Endothelial cell of umbilical vein (primary cell): Measurements from ENCODE around the gene SAFB.

Experiments
- CTCF ChIP-seq, 2 donors: IDR thresholded peaks; 1 replicate in 1 of 2; 2 replicates in 1 of 2; pipeline ENCODE4 v1.5.1; 2011; ENCODE audit warnings: low read length in 2 of 2, mild to moderate bottlenecking in 2 of 2, moderate library complexity in 2 of 2, control low read depth in 1 of 2, inconsistent platforms in 1 of 2, low read depth in 1 of 2; ENCODE audit not compliant: insufficient read depth in 1 of 2; ENCODE audit errors: extremely low read depth in 1 of 2
- EZH2 ChIP-seq: IDR thresholded peaks from 2 replicates; pipeline ENCODE4 v1.6.1; 2012; ENCODE audit warnings: borderline replicate concordance, low read depth, mild to moderate bottlenecking, moderate library complexity, low read length, inconsistent platforms; ENCODE audit not compliant: severe bottlenecking
- FOS ChIP-seq: IDR thresholded peaks from 2 replicates; pipeline ENCODE4 v1.6.1; 2011; ENCODE audit warnings: mild to moderate bottlenecking, low read length, moderate library complexity, borderline replicate concordance; ENCODE audit not compliant: insufficient read depth
- JUN ChIP-seq: IDR thresholded peaks from 2 replicates; pipeline ENCODE4 v1.6.1; 2011; ENCODE audit warnings: borderline replicate concordance, low read depth; ENCODE audit not compliant: insufficient read length, insufficient read depth
- MAX ChIP-seq: IDR thresholded peaks from 2 replicates; pipeline ENCODE4 v1.6.1; 2011; ENCODE audit not compliant: insufficient read depth, insufficient read length
- MYC ChIP-seq: IDR thresholded peaks from one replicate; pipeline ENCODE4 v1.6.1; 2011; ENCODE audit warnings: mild to moderate bottlenecking, low read depth, low read length
- POLR2A ChIP-seq: IDR thresholded peaks from 2 replicates; pipeline ENCODE4 v1.6.1; 2012; ENCODE audit warnings: low read depth, mild to moderate bottlenecking, control low read depth, low read length
- POLR2AphosphoS5 ChIP-seq: IDR thresholded peaks from 2 replicates; pipeline ENCODE4 v1.6.1; 2012; ENCODE audit warnings: low read depth, mild to moderate bottlenecking, control low read depth, low read length, moderate library complexity; ENCODE audit not compliant: insufficient read depth

- no peak for TF ChIP-seq CTCF (IDR thresholded peaks at IDR 0.05; ENCODE audit: extremely low read depth in 1 of 2, insufficient read depth in 1 of 2, low read depth in 1 of 2, low read length in 2 of 2)
- no peak for TF ChIP-seq POLR2AphosphoS5
- no peak for TF ChIP-seq POLR2A
- TF ChIP-seq EZH2 = no peak
- no peak for TF ChIP-seq JUN
- no peak for TF ChIP-seq MYC
- TF ChIP-seq FOS = no peak
- no peak for TF ChIP-seq MAX
These were observed 1.5 kb upstream of the SAFB start for GRCh38 chr19:5621311-5621944.
